Measurements from ENCODE around the gene RHOT2. TPM values are rescaled to one million over a fixed set of nuclear protein-coding genes. Genes with fewer than 3 reads are reported as not detected.

Gene RHOT2
- total RNA-seq, 1 donor from 2014 or later = 136 TPM

GRCh38 chr16:632486-633335, 35.2 kb upstream of the RHOT2 start:
- intact Hi-C loops (cut with micrococcal nuclease) = no loop called here

DNA sequence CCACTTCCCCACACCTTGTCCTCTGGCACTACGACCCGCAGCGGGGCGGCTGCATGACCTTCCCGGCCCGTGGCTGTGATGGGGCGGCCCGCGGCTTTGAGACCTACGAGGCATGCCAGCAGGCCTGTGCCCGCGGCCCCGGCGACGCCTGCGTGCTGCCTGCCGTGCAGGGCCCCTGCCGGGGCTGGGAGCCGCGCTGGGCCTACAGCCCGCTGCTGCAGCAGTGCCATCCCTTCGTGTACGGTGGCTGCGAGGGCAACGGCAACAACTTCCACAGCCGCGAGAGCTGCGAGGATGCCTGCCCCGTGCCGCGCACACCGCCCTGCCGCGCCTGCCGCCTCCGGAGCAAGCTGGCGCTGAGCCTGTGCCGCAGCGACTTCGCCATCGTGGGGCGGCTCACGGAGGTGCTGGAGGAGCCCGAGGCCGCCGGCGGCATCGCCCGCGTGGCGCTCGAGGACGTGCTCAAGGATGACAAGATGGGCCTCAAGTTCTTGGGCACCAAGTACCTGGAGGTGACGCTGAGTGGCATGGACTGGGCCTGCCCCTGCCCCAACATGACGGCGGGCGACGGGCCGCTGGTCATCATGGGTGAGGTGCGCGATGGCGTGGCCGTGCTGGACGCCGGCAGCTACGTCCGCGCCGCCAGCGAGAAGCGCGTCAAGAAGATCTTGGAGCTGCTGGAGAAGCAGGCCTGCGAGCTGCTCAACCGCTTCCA, 34.4 kb upstream of the RHOT2 start:
- intact Hi-C loops (cut with micrococcal nuclease) = no loop called here

- intact Hi-C loops (cut with micrococcal nuclease) = no loop called here
Observed at GRCh38 chr16:634051-634670, 33.8 kb upstream of the RHOT2 start.

GRCh38 chr16:634996-635395, 32.9 kb upstream of the RHOT2 start:
- intact Hi-C loops (cut with micrococcal nuclease) = no loop called here

DNA sequence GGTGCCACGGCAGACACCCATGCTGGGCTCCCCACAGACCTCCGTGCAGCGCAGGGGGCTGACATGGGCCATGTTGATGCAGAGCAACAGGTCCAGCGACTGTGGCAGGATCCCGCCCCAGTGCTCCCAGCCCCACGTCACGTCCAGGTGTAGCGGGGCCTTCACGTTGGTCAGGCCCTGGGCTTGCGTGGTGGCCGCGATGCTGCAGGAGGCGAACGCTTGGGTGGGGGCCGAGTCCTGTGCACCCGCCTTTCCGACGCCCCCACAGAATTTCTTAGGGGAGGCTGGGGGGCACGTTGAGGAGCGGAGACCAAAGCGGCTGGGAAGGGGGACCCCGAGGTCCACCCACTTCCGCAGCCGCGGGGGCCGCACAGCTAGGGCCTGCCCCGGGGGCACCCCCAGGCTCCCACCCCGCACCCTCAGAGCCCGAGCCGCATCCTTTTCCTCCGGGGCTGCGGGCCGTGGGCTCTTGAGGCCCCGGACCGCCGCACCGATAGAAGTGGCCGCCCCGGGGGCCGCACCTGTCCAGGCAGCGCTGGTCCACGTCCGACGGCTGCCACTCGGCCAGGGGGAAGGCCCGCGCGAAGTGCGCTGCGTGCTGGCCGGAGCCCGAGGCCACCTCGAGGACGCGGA, 32.2 kb upstream of the RHOT2 start:
- intact Hi-C loops (cut with micrococcal nuclease) = loop anchor here (1.0 kb wide), 5 partner anchors 14 to 265 kb away; partner anchors contain the start of genes CAPN15, MRPL28 and WDR90

GRCh38 chr16:636206-637080, 31.5 kb upstream of the RHOT2 start, which contains the start of gene METTL26:
METTL26 (minus strand) TSS chr16:636305; CDS start chr16:636290, 15 bp downstream.
- intact Hi-C loops (cut with micrococcal nuclease) = loop anchor here (1.0 kb wide), 7 partner anchors 13 to 266 kb away; partner anchors contain the start of genes CAPN15, MRPL28, RHOT2 and WDR90

GRCh38 chr16:637081-638018, 30.6 kb upstream of the RHOT2 start:
- intact Hi-C loops (cut with micrococcal nuclease) = loop anchor here (1.0 kb wide), 2 partner anchors 23 to 31 kb away; partner anchors contain the start of gene RHOT2

- intact Hi-C loops (cut with micrococcal nuclease) = no loop called here
Observed at GRCh38 chr16:638034-638543, 29.8 kb upstream of the RHOT2 start.

GRCh38 chr16:638836-639235, 29.1 kb upstream of the RHOT2 start:
- intact Hi-C loops (cut with micrococcal nuclease) = no loop called here

- intact Hi-C loops (cut with micrococcal nuclease) = loop anchor here (1.0 to 5.0 kb wide), 2 partner anchors 9 to 1302 kb away; partner anchors contain the start of genes MSRB1 and WDR90
Observed at GRCh38 chr16:640614-641013, 27.3 kb upstream of the RHOT2 start.

DNA sequence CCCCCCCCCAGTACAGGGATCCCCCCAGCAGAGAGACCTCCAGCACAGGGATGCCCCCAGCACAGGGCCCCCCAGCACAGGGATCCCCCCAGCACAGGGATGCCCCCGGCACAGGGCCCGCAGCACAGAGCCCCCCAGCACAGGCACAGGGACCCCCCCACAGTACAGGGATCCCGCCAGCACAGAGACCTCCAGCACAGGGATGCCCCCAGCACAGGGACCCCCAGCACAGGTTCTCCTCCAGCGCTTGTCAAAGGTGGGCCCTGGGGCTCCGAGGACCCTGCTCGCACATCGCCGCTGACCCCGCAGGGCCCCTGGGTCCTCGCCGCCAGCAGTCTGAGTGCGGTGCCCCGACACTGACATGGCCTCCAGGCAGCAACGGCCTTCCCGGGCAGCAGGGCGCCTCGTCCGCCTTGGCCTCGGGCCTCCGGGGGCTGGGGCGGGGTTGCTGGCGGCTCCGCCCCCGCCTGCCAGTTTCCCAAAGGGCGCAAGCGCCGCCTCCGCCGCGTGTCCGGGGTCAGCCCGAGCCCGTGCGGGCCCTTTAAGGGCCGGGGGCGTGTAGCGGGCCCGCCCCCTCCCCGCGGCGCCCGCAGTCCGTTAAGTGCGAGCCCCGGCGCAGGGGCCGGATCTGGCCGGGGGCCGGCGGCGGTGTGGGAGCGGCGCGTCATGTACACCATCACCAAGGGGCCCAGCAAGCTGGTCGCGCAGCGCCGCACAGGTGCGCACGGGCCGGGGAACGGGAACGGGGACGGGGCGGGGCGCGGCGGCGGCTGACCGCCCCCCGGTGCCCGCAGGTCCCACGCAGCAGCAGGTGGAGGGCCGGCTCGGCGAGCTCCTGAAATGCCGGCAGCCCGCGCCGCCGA, 26.4 kb upstream of the RHOT2 start, which contains the start of gene MCRIP2:
Gene MCRIP2 (plus strand): TSS at position 503 of the 863 bp plus-strand sequence. CDS start 164 bp downstream, at position 667.
- intact Hi-C loops (cut with micrococcal nuclease) = loop anchor here (1.0 to 5.0 kb wide), 2 partner anchors 8 to 1301 kb away; partner anchors contain the start of genes MSRB1 and WDR90

GRCh38 chr16:642189-643049, 25.5 kb upstream of the RHOT2 start:
- intact Hi-C loops (cut with micrococcal nuclease) = loop anchor here (5.0 kb wide), 1 partner anchor 1300 kb away; the partner anchor contains the start of gene MSRB1

GRCh38 chr16:643050-643368, 24.9 kb upstream of the RHOT2 start:
- intact Hi-C loops (cut with micrococcal nuclease) = loop anchor here (5.0 kb wide), 1 partner anchor 1299 kb away; the partner anchor contains the start of gene MSRB1

DNA sequence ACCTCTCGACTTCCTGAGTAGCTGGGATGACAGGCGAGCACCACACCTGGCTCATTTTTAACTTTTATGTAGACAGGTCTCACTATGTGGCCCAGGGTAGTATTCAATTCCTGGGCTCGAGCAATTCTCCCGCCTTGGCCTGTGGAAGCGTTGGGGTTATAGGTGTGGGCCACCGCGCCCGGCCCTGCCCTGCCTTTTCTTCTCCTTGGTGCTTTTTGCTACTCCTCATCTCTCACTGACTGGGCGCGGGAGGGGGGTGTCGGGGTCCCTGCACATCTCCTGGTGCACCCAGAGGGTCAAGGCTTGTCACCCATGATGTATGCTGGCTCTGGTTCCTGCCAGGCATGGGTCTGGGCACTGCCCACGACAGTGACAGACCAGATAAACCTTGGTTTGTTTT, 23.4 kb upstream of the RHOT2 start:
- intact Hi-C loops (cut with micrococcal nuclease) = loop anchor here (5.0 kb wide), 1 partner anchor 1298 kb away; the partner anchor contains the start of gene MSRB1

DNA sequence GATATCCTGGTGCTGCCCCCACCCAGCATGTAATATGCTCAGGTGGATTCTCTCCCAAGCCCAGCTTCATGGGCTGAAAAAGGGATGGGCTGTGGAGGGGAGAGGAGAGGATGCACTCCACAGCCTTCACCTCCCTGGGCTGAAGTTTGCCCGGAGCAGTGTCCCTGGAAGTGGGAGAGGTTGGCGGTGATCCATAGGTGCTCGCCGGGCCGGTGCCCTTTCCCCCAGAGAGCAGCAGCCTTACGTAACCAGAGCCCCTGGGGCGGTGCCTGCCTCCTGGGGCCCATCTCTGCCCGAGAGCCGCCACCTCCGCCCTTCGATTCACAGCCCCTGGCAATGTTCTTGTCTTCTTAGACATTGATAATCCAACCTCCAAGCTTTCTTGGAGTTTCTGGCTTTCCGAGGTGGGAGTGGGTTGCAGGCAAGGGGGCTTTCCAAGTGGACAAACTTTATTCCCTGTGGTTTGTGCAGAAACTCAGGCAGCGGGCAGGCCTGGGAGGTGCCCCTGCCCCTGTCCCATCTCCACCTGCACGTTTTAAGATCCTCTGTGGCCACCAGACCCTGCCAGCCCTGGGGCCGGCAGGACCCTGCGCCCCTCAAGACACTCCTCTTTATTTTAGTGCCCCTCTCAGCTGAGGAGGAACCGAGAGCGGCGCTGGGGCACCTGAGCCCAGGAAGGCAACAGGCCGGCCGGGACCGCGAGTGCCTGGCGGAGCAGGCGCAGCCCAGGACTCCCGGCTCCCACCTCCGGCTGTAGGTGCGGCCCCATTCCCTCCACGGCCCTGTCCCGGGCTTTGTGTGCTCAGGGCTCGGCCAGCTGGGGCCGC, 21.9 kb upstream of the RHOT2 start:
- intact Hi-C loops (cut with micrococcal nuclease) = no loop called here

Measured in T-helper 1 cell treated with Interleukin-12 subunit alpha and Interleukin-12 subunit beta and Interleukin-4 antibody, amounts not matched to agents 30 ng/mL and 1 ng/mL, for 36 hours (primary cell).